ENCODE results near the gene SORCS2. TPM values are rescaled to one million over a fixed set of nuclear protein-coding genes. Genes with fewer than 3 reads are reported as not detected.

The SORCS2 gene
- total RNA-seq, 2 experiments from 2014 or later, result 0.07 TPM

- intact Hi-C loops (cut with micrococcal nuclease), result loop anchor here (2.0 to 5.0 kb wide), 3 partner anchors 23 to 215 kb away; no protein-coding TSS in a partner anchor
- no peak overlapping the region for H3K4me3 Mint-ChIP-seq
- ChIA-PET CTCF (interaction anchor here (1.1 to 5.5 kb wide), 5 partner anchors 14 to 229 kb away, joined by 3 to 30 read pairs (median 5); no protein-coding TSS in a partner anchor), POLR2A (no interaction called here)
- H3K9me3 Mint-ChIP-seq, result no peaks in the 10 kb centered on the region
- H3K27me3 Mint-ChIP-seq, result no peaks in the 10 kb centered on the region
- H3K4me1 Mint-ChIP-seq (ENCODE audit: low read depth), result peaks cover 30% of the 10 kb centered on the region
- H3K27ac Mint-ChIP-seq, result peak overlapping the region; percentile 45
- no peak for DNase-seq
- peaks cover 5% of the 10 kb centered on the region for H3K36me3 Mint-ChIP-seq
Measured at GRCh38 chr4:7757501-7758471, 565.4 kb downstream of the SORCS2 start.

- Mint-ChIP-seq H3K27ac (peak overlapping the region; percentile 45), H3K4me1 (ENCODE audit: low read depth) (peaks cover 30% of the 10 kb centered on the region), H3K27me3 (no peaks in the 10 kb centered on the region), H3K4me3 (no peak overlapping the region), H3K9me3 (no peaks in the 10 kb centered on the region), H3K36me3 (peaks cover 5% of the 10 kb centered on the region)
- CTCF ChIA-PET, result interaction anchor here (1.1 to 5.5 kb wide), 5 partner anchors 13 to 228 kb away, joined by 3 to 30 read pairs (median 5); no protein-coding TSS in a partner anchor
- intact Hi-C loops (cut with micrococcal nuclease), result loop anchor here (2.0 to 5.0 kb wide), 3 partner anchors 22 to 214 kb away; no protein-coding TSS in a partner anchor
- POLR2A ChIA-PET, result interaction anchor here (0.6 kb wide), 1 partner anchor 161 kb away, joined by 3 read pairs; no protein-coding TSS in a partner anchor
- no peak for DNase-seq
Measured at GRCh38 chr4:7758476-7758875, 566.1 kb downstream of the SORCS2 start.

- Mint-ChIP-seq H3K36me3 (peaks cover 5% of the 10 kb centered on the region), H3K4me3 (peak overlapping the region; percentile 71), H3K27me3 (no peaks in the 10 kb centered on the region), H3K27ac (peak overlapping the region; percentile 87), H3K9me3 (no peaks in the 10 kb centered on the region), H3K4me1 (ENCODE audit: low read depth) (peaks cover 30% of the 10 kb centered on the region)
- DNase-seq, result peak; percentile 87
- CTCF ChIA-PET, result interaction anchor here (0.7 to 5.5 kb wide), 8 partner anchors 8 to 48 kb away, joined by 3 to 65 read pairs (median 5); no protein-coding TSS in a partner anchor
- POLR2A ChIA-PET, result no interaction called here
- intact Hi-C loops (cut with micrococcal nuclease), result loop anchor here (1.0 to 5.0 kb wide), 4 partner anchors 22 to 213 kb away; no protein-coding TSS in a partner anchor
Measured at GRCh38 chr4:7759216-7759615, 566.9 kb downstream of the SORCS2 start.

GRCh38 chr4:7759635-7760034, 567.3 kb downstream of the SORCS2 start:
- Mint-ChIP-seq H3K27me3 (no peaks in the 10 kb centered on the region), H3K36me3 (peaks cover 5% of the 10 kb centered on the region), H3K4me1 (ENCODE audit: low read depth) (peaks cover 30% of the 10 kb centered on the region), H3K9me3 (no peaks in the 10 kb centered on the region), H3K4me3 (peak overlapping the region; percentile 71), H3K27ac (peak overlapping the region; percentile 87)
- intact Hi-C loops (cut with micrococcal nuclease), result loop anchor here (1.0 to 5.0 kb wide), 4 partner anchors 21 to 213 kb away; no protein-coding TSS in a partner anchor
- ChIA-PET POLR2A (no interaction called here), CTCF (interaction anchor here (0.7 to 5.5 kb wide), 7 partner anchors 9 to 228 kb away, joined by 3 to 65 read pairs (median 5); no protein-coding TSS in a partner anchor)
- peak; percentile 21 for DNase-seq

- Mint-ChIP-seq H3K4me1 (ENCODE audit: low read depth) (peaks cover 30% of the 10 kb centered on the region), H3K36me3 (peaks cover 5% of the 10 kb centered on the region), H3K27ac (peak overlapping the region; percentile 87), H3K4me3 (peak overlapping the region; percentile 71), H3K9me3 (no peaks in the 10 kb centered on the region), H3K27me3 (no peaks in the 10 kb centered on the region)
- CTCF ChIA-PET, result interaction anchor here (1.1 to 5.5 kb wide), 6 partner anchors 9 to 228 kb away, joined by 3 to 65 read pairs (median 5); no protein-coding TSS in a partner anchor
- intact Hi-C loops (cut with micrococcal nuclease), result no loop called here
- POLR2A ChIA-PET, result no interaction called here
- DNase-seq, result no peak
Measured at GRCh38 chr4:7760228-7760627, 567.9 kb downstream of the SORCS2 start.

GRCh38 chr4:7760706-7761105, 568.4 kb downstream of the SORCS2 start:
- H3K36me3 Mint-ChIP-seq, result peaks cover 5% of the 10 kb centered on the region
- H3K4me3 Mint-ChIP-seq, result no peak overlapping the region
- H3K4me1 Mint-ChIP-seq (ENCODE audit: low read depth), result peaks cover 30% of the 10 kb centered on the region
- intact Hi-C loops (cut with micrococcal nuclease), result no loop called here
- CTCF ChIA-PET, result interaction anchor here (1.2 to 5.5 kb wide), 5 partner anchors 10 to 227 kb away, joined by 4 to 65 read pairs (median 5); no protein-coding TSS in a partner anchor
- H3K27me3 Mint-ChIP-seq, result no peaks in the 10 kb centered on the region
- peak overlapping the region; percentile 87 for H3K27ac Mint-ChIP-seq
- H3K9me3 Mint-ChIP-seq, result no peaks in the 10 kb centered on the region
- POLR2A ChIA-PET, result no interaction called here
- no peak for DNase-seq

GRCh38 chr4:7761312-7761711, 569.0 kb downstream of the SORCS2 start:
- DNase-seq, result no peak
- peaks cover 30% of the 10 kb centered on the region for H3K4me1 Mint-ChIP-seq (ENCODE audit: low read depth)
- H3K4me3 Mint-ChIP-seq, result no peak overlapping the region
- POLR2A ChIA-PET, result no interaction called here
- H3K27ac Mint-ChIP-seq, result peak overlapping the region; percentile 69
- peaks cover 5% of the 10 kb centered on the region for H3K36me3 Mint-ChIP-seq
- no peaks in the 10 kb centered on the region for H3K9me3 Mint-ChIP-seq
- CTCF ChIA-PET, result interaction anchor here (0.7 to 5.5 kb wide), 13 partner anchors 8 to 226 kb away, joined by 3 to 65 read pairs (median 3); no protein-coding TSS in a partner anchor
- H3K27me3 Mint-ChIP-seq, result no peaks in the 10 kb centered on the region
- intact Hi-C loops (cut with micrococcal nuclease), result no loop called here

GRCh38 chr4:7761720-7762119, 569.4 kb downstream of the SORCS2 start:
- peaks cover 5% of the 10 kb centered on the region for H3K36me3 Mint-ChIP-seq

GRCh38 chr4:7762376-7763030, 570.2 kb downstream of the SORCS2 start:
- Mint-ChIP-seq H3K36me3 (peaks cover 5% of the 10 kb centered on the region), H3K4me1 (ENCODE audit: low read depth) (peaks cover 28% of the 10 kb centered on the region), H3K4me3 (no peak overlapping the region), H3K27me3 (no peaks in the 10 kb centered on the region), H3K9me3 (no peaks in the 10 kb centered on the region), H3K27ac (no peak overlapping the region)
- POLR2A ChIA-PET, result no interaction called here
- CTCF ChIA-PET, result interaction anchor here (0.6 to 5.5 kb wide), 12 partner anchors 9 to 225 kb away, joined by 3 to 65 read pairs (median 3); no protein-coding TSS in a partner anchor
- intact Hi-C loops (cut with micrococcal nuclease), result no loop called here
- no peak for DNase-seq

More at GRCh38 chr4:7761720-7762119, 569.4 kb downstream of the SORCS2 start:
- Mint-ChIP-seq H3K9me3 (no peaks in the 10 kb centered on the region), H3K4me1 (ENCODE audit: low read depth) (peaks cover 30% of the 10 kb centered on the region), H3K27ac (peak overlapping the region; percentile 69), H3K27me3 (no peaks in the 10 kb centered on the region), H3K4me3 (no peak overlapping the region)
- ChIA-PET CTCF (interaction anchor here (0.6 to 5.5 kb wide), 15 partner anchors 9 to 226 kb away, joined by 3 to 65 read pairs (median 3); no protein-coding TSS in a partner anchor), POLR2A (no interaction called here)
- intact Hi-C loops (cut with micrococcal nuclease), result no loop called here
- DNase-seq, result peak; percentile 66

- Mint-ChIP-seq H3K27ac (no peak overlapping the region), H3K36me3 (peaks cover 8% of the 10 kb centered on the region), H3K9me3 (no peaks in the 10 kb centered on the region), H3K4me3 (no peak overlapping the region), H3K4me1 (ENCODE audit: low read depth) (peaks cover 25% of the 10 kb centered on the region), H3K27me3 (no peaks in the 10 kb centered on the region)
- ChIA-PET POLR2A (no interaction called here), CTCF (interaction anchor here (0.9 to 5.5 kb wide), 6 partner anchors 9 to 224 kb away, joined by 3 to 65 read pairs (median 11); no protein-coding TSS in a partner anchor)
- no peak for DNase-seq
- intact Hi-C loops (cut with micrococcal nuclease), result no loop called here
Measured at GRCh38 chr4:7763106-7763505, 570.8 kb downstream of the SORCS2 start.

GRCh38 chr4:7763788-7764187, 571.5 kb downstream of the SORCS2 start:
- H3K27ac Mint-ChIP-seq, result no peak overlapping the region

More at GRCh38 chr4:7763788-7764187, 571.5 kb downstream of the SORCS2 start:
- ChIA-PET POLR2A (no interaction called here), CTCF (interaction anchor here (2.7 kb wide), 1 partner anchor 223 kb away, joined by 13 read pairs; no protein-coding TSS in a partner anchor)
- Mint-ChIP-seq H3K4me1 (ENCODE audit: low read depth) (peaks cover 19% of the 10 kb centered on the region), H3K36me3 (peaks cover 13% of the 10 kb centered on the region), H3K9me3 (no peaks in the 10 kb centered on the region), H3K27me3 (no peaks in the 10 kb centered on the region), H3K4me3 (no peak overlapping the region)
- no peak for DNase-seq
- intact Hi-C loops (cut with micrococcal nuclease), result no loop called here

All from activated CD4-positive, alpha-beta memory T cell treated with anti-CD3 and anti-CD28 coated beads for 36 hours (primary cell).